ENCODE measurements around the gene RBFOX2.

GRCh38 chr22:35955546-35955945, 73.1 kb downstream of the RBFOX2 start:
- TF ChIP-seq POLR2AphosphoS5 (IDR thresholded peaks at IDR 0.05; ENCODE audit: insufficient read depth in 1 of 2, low read depth in 1 of 2) (no peak), CTCF (IDR thresholded peaks at IDR 0.05) (no peak), POLR2A (IDR thresholded peaks at IDR 0.05) (no peak)
